ENCODE measurements around the gene OSBPL8.
"Not testable (repeated sequence)": the region's sequence is repeated elsewhere in the genome, so short reads cannot be mapped to it uniquely, and the experiment has no call there.

OSBPL8 gene

GRCh38 chr12:76529226-76529918, 30.2 kb downstream of the OSBPL8 start:
- DNase-seq, result no peak

GRCh38 chr12:76523408-76523807, 36.2 kb downstream of the OSBPL8 start:
- DNase-seq, result no peak

GRCh38 chr12:76520348-76520747, 39.2 kb downstream of the OSBPL8 start:
- no peak for DNase-seq

GRCh38 chr12:76519538-76519937, 40.0 kb downstream of the OSBPL8 start:
- DNase-seq, result no peak

GRCh38 chr12:76518699-76519098, 40.9 kb downstream of the OSBPL8 start:
- no peak for DNase-seq

- no peak for DNase-seq
Observed at GRCh38 chr12:76515271-76515670, 44.3 kb downstream of the OSBPL8 start.

GRCh38 chr12:76511116-76511716, 48.4 kb downstream of the OSBPL8 start:
- DNase-seq, result not testable (repeated sequence)

GRCh38 chr12:76508128-76508980, 51.2 kb downstream of the OSBPL8 start:
- DNase-seq, result no peak

- no peak for DNase-seq
Observed at GRCh38 chr12:76506149-76506548, 53.4 kb downstream of the OSBPL8 start.

GRCh38 chr12:76505050-76505449, 54.5 kb downstream of the OSBPL8 start:
- no peak for DNase-seq

- DNase-seq, result no peak
Observed at GRCh38 chr12:76504606-76505005, 55.0 kb downstream of the OSBPL8 start.

- DNase-seq, result no peak
Observed at GRCh38 chr12:76503957-76504356, 55.6 kb downstream of the OSBPL8 start.

- no peak for DNase-seq
Observed at GRCh38 chr12:76501390-76501789, 58.2 kb downstream of the OSBPL8 start.

GRCh38 chr12:76499136-76499535, 60.4 kb downstream of the OSBPL8 start:
- not testable (repeated sequence) for DNase-seq

GRCh38 chr12:76495556-76495955, 64.0 kb downstream of the OSBPL8 start:
- no peak for DNase-seq

GRCh38 chr12:76491292-76491691, 68.3 kb downstream of the OSBPL8 start:
- no peak for DNase-seq

GRCh38 chr12:76490763-76491162, 68.8 kb downstream of the OSBPL8 start:
- no peak for DNase-seq

- DNase-seq, result peak; percentile 17
Observed at GRCh38 chr12:76489737-76490136, 69.8 kb downstream of the OSBPL8 start.

GRCh38 chr12:76486011-76486410, 73.6 kb downstream of the OSBPL8 start:
- no peak for DNase-seq

GRCh38 chr12:76480796-76481195, 78.8 kb downstream of the OSBPL8 start:
- no peak for DNase-seq

- no peak for DNase-seq
Observed at GRCh38 chr12:76478045-76478444, 81.5 kb downstream of the OSBPL8 start.

- not testable (repeated sequence) for DNase-seq
Observed at GRCh38 chr12:76472862-76473261, 86.7 kb downstream of the OSBPL8 start.

GRCh38 chr12:76471579-76471978, 88.0 kb downstream of the OSBPL8 start:
- DNase-seq, result peak; percentile 14
